Measurements from ENCODE around the gene HEXB. TPM values are rescaled to one million over a fixed set of nuclear protein-coding genes. Genes with fewer than 3 reads are reported as not detected.
"Not testable (repeated sequence)": the region's sequence is repeated elsewhere in the genome, so short reads cannot be mapped to it uniquely, and the experiment has no call there.

Gene HEXB
- total RNA-seq, 1 experiment from 2014 or later = 209 TPM

DNA sequence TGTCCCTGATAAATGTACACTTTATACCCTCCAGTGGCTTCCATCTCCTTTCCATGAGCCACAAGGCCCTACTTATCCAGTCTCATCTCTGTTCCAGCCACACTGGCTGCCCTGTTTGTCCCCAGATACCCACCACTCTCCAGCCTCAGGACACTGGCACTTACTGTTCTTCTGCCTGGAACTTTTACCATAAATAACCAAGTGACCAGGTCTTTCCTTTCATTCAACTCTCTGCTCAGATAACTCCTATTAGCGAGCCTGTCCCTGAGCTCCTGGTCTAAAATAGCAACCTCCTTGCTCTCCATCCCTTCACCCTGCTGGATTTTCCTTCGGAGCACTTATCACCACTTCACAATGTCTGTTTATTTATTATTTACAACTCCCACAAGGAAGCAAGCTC is 27.9 kb upstream of the HEXB start:
- no peak for DNase-seq (ENCODE audit: low read depth)

DNA sequence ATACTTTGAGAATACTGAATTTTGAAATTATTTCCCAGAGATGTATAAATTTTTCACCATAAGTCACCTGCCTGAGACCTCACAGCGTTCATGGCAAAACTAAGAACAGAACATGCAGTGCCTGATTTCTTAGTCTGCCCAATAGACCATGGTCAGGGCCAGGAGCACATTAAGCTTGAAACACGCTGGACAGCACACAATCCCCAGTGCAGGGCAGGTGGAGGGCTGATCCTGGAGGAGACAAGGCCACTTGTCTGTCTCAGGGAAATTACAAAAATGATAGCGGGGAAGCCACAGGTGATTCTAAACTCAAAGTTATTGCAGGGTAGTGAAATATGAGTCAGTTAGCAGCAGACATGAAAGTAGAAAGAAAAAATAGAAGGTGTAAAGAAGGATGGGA is 25.9 kb upstream of the HEXB start:
- DNase-seq (ENCODE audit: low read depth) = no peak

DNA sequence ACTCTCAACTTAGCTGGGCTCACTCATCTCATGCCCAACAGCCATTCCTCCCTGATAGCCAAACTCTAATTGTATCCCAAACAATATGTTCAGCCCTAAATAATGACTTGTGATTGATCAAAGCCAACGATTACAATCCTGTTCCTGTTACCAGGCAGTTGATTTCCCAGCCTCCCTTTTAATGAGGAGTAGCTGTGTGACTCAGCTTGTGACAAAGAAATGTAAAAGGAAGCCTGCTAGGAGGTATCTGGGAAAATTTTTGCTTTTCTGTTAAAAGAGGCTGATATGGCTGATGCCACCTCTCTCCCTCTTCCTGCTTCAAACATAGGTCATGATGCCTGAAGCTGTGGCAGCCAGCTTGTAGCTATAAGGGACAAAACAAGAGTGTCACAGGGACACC is 24.9 kb upstream of the HEXB start:
- DNase-seq (ENCODE audit: low read depth) = peak; percentile 34

DNA sequence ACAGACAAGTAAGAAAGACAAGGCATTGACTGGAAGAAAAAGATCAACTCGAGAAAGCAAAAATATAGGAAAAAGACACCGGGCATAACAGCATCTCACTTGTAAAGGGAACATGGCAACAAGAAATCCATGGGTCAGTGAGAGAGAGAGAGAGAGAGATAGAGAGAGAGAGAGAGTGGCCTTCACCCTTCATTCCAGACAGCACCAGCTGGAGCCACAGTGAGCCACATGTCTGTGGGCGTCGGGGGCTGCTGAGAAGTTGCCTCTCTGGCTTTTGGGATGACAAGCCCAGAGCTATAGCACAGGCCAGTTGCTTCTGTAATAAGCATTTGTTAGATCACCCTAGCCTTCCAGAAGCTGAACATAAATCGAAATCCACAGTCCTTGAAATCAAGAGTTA is 24.2 kb upstream of the HEXB start:
- DNase-seq (ENCODE audit: low read depth) = peak; percentile 62

DNA sequence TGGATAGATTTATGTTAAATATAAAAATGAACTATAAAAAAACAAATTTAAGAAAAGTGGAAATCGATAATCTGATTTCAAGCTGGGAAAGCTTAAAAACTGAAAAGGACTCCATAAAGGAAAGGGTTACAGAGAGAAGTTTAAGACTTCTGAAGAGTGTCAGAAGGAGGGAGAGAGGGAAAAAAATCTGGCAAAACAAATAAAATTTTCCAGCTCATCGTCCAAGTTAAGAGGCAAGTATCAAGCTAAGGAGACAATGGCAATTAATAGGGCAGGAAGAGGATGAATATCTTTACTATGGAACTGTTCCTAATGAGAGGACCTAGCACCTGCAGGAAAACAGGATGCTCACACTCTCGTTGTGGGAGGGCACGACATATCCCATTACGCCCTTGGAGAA is 20.5 kb upstream of the HEXB start:
- no peak for DNase-seq (ENCODE audit: low read depth)

DNA sequence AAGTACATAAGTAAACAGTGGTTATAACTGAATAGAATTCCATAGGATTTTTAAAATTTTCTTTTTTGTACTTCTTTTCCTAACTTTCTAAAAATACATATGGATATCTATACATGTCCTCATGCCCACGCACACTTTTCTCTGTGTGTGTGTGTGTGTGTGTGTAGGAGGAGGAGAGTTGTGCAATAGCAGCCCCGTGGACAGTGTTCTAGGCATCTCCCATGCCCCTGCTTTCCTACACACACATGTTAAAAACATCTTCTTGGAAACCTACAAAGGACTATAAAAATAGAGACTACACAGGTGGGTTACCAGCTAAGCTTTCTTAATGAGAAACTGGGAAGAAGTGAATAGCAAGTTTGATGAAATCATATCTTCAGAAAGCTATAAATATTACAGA is 19.8 kb upstream of the HEXB start:
- no peak for DNase-seq (ENCODE audit: low read depth)

DNA sequence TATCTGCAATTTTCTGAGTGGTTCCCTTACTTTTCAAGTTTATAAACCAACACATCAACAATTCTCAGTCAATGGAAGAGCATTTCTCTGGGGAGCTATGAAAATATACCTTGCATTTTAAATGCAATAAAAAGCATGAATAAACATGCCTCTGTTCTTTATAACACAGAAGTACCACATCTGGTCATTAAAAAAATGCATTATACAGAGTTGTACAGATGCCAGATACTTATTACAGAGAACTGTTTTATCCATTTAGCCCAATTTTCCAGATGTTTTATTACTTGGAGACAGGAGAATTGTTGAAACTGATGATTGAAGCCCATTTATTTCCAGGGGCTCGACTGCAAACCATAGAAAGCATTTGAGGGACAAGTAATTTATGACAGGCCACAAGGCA is 19.2 kb upstream of the HEXB start:
- DNase-seq (ENCODE audit: low read depth) = no peak

DNA sequence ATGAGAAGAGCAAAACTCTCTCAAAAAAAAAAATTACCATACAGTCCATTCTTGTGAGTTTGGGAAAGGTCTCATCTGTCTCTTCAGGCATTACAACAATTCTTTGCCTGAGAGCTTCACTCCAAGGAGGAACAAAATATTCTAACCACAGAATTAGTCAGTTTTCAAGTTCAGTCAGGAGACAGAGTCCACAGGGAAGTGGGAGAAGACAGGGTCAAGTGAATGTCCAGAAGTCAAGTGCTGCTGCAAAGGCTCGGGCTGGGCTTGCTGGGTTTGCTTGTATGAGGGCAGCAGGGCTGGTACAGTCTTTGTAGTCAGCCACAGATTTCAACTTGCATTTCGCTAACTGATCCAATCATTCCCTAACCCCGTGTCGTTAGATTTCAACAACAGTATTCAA is 17.6 kb upstream of the HEXB start:
- DNase-seq (ENCODE audit: low read depth) = peak; percentile 79

DNA sequence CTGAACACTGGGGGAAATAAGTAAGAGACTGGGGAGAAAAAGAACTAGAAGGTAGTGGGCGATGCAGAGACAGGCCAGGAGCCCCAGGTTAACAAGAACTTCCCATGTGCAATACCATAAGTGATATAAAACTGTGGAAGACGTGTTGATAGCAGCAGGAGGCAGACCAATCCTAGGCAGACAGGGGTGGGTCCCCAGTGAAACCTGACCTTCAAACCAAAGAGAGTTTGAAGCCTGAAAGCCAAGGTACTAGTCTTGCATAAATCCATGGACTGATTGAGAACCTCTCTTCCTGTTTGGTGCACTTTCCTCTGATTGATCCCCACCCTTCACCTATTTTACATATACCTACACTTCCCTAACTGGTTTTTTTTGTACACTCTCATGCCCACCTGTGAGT is 15.2 kb upstream of the HEXB start:
- no peak for DNase-seq (ENCODE audit: low read depth)

DNA sequence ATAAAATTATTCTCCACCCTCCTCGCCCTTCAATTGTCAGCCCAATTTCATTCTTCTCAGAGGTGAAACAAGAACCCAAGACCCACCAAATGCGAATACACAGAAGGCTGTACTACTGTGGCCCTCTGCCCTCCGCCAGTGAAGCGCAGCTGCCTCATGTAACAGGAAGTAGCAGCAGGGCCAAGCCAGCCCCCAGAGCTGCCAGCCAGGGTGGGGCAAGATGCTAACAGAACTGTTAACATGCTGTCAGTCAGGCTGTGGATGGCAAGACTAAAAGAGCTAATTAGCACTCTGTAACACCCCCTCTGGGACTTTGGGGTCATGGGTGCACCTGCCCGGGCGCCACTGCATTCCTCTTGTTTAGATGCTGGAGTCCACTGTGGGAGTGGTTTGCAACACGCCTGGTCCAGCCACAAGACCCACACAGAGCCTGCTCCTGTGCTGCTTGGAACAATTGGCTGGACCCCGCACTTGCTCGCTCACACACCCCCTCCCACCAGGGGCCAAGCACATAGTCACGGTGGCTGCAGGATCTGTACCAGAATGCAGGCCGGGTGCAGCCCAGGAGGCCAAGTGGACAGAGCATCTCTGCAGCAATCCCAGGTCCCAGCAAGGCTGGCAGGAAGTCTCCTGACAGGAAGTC is 14.5 kb upstream of the HEXB start:
- no peak for DNase-seq (ENCODE audit: low read depth)

DNA sequence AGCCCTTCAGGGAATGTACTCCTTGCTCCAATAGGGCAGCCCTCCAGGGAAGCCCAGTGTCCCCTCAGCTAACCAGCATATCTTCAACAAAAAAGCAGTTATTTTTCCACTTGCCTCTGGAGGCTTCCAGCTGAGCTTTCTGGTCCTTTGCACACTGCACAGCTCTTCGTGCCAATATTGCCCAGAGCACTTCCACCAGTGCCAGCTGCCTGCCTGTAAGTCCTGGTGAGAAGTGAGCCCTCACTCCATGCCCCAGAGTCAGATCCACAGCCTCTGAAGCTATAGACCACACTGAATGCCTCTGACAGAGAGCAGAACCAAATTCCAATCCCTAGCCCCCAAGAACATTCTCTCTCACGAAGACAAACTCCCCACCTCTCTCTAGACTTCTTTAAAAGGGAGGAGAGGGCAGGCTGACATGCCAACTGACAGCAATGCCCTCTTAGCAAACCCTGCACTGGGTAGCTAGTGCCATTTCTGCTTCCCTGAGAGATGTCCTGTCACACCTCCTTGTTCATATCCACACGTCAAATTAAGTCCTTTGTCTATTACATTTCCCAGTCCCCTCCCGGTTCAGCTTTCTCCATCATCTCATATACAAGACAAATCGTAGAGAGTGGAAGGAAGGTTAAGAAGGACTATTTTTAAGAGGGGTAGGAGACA is 12.7 kb upstream of the HEXB start:
- no peak for DNase-seq (ENCODE audit: low read depth)

DNA sequence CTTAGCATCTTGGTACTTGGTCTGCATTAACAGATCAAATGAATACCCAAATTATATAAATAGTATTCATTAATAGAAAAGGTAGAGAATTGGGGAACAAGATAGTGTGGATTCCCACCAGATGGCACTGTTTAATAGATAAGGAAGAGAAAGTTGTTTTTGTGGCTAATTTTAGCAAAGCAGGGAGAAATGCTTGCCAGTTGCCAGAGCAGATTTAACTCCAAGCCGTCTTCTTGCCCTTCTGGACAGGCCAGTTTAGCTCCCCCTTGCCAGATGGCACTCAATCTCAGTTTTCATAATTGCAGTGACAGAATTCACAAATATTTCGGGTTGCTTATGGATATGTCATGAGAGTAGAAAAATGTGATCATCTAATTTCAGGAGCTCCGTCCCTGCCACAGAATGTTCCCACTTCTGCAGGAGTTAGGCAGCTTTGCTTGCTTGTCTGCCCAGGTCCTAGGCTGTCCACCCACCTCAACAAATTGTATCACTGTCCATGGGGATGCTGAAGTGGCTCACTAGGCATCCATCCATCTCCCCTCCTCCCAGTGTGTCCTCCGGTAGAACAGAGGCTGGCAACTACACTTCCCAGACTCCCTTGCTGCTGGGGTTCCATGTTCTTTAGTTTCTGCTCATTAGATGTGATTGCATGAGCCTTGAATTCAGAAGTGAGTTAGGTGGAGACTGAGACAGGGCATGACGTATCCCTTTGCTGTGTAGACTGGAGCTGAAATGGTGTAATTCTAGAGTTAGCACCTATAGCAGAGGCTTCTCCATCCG is 11.8 kb upstream of the HEXB start:
- DNase-seq (ENCODE audit: low read depth) = peak; percentile 67

DNA sequence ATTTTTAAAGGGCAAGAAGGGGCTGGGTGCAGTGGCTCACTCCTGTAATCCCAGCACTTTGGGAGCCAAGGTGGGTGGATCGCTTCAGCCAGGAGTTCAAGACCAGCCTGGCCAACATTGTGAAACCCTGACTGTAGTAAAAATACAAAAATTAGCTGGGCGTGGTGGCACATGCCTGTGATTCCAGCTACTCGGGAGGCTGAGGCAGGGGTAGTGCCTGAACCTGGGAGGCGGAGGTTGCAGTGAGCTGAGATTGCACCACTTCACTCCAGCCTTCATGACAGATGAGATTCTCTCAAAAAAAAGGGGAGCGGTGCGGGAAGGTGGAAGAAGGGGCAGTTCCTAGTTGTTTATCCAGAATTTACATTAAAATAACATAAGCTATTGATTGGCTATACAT is 8.6 kb upstream of the HEXB start:
- not testable (repeated sequence) for DNase-seq (ENCODE audit: low read depth)

DNA sequence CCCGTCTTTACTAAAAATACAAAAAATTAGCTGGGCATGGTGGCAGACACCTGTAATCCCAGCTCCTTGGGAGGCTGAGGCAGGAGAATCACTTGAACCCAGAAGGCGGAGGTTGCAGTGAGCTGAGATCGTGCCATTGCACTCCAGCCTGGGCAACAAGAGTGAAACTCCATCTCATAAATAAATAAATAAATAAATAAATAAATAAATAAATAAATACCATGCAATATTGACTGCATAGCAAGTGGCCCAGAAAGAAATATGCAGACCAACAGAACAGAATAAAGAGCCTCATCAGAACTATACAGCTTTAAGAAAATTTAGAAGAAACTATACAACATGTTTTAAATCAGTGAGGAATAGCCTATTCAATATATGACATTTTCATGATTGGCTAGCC is 6.9 kb upstream of the HEXB start:
- DNase-seq (ENCODE audit: low read depth) = not testable (repeated sequence)

DNA sequence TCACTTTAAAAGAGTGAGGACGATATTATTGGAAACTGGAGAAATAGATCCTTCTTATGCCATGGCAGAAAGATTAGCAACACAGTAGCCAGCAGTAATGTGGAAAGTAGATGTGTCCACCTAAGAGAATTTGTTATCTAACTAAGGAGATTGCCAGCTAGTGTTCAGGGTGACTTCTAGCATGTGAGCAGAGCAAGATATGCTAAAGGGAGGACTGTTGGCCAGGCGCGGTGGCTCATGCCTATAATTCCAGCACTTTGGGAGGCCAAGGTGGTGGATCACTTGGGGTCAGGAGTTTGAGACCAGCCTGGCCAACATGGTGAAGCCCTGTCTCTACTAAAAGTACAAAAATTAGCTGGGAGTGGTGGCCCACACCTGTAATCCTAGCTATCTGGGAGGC is 5.7 kb upstream of the HEXB start:
- DNase-seq (ENCODE audit: low read depth) = not testable (repeated sequence)

DNA sequence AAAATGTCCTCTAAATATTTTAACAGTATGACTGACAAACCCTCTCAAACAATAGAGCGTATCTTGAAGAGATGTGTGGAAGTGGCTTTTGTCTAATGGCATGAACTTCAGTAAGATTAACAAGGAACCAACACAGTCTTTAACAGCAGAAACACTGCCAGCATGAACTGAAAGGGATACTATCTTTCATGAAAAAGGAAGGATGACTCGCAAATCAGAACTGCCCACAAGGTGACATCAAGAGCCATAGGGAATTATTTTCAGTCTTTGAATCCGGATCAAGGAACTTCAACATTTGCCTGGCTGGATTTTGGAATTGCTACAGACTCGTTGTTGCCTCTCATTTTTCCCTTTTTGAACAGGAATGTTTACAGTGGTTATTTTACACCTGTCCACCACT is 5.1 kb upstream of the HEXB start:
- DNase-seq (ENCODE audit: low read depth) = peak; percentile 49

DNA sequence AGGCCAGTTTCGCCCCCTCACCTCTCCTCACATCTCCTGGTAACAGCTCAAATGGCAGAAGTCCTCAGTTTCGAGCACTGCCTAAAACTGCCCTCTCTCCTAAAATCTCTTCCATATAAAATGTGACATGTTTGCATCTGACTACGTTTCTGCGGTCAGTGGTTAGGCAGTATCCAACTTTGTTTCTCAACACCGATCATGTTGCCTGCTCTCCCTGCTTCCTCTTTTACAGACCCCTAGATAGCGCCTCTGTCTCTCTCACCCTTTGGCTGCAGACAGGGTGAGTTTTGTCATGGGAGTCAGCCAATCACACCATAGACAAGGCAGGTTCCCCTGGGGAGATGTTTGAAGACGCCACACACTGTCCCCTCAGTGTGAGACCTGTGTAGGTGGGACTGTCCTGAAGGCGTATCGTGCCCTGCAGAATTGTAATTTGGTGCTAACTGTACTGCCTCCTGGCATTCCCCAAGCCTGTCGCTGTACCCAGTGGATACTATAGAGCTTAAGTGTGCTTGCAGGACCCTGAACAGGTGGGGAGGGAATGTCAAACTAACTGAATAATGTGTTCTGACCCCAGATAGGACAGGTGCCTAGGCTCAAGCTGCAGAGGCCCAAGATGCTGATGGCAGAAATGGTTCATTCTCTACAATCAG is 1.1 kb downstream of the HEXB start:
- peak; percentile 24 for DNase-seq (ENCODE audit: low read depth)

DNA sequence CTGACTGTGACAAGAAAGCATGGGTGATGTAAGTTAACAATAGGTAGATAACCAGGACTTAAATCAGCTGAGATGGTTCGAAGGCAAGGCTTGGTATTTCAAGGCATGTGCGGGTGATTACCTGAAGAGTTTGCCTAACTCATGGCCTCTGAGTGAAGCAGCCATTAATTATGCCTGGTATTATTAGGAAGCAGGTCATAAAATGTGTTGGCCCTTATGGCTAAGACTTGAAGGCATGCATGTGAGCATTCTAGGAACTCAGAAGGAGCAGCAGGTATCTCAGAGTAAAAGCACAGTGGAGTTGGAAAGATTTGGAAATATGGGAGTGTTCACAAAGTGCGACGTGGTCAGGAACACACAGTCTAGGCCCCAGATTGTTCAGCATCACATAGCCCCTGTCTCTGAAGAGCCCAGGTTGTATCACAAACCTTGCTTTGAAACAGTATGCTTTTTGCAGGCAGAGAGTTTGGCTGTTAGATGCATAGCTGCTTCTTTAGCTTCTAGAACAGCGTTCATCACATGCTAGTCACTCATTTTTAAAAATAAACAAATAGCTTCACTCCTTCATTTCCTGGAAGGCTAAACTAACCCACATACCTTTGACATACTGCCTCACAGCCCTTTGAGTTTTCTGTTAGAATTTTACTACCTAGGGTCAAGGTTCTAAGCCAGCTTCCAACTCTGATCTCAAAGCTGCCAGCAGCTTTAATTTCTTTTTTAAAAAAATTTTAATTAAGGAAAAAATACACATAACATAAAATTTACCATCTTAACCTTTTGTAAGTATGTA is 2.1 kb downstream of the HEXB start:
- no peak for DNase-seq (ENCODE audit: low read depth)

DNA sequence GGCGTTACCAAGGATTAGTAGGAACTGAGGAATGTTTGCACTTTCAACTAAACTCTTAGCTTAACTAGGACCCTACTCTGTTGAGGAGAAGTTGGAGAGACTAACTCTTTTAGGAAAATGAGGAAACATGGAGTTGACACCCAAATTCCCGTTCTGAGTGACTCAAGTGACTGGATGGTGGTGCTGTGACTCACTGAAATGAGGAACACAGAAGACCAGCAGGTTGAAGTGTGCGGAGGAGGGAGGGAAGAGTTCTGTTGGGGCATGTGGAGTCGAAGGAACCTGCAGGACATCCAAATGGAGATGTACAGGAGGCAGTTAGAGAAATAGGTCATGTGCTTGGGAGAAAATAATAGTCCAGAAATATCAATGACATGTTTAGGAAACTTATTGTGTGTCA is 8.2 kb downstream of the HEXB start:
- no peak for DNase-seq (ENCODE audit: low read depth)

DNA sequence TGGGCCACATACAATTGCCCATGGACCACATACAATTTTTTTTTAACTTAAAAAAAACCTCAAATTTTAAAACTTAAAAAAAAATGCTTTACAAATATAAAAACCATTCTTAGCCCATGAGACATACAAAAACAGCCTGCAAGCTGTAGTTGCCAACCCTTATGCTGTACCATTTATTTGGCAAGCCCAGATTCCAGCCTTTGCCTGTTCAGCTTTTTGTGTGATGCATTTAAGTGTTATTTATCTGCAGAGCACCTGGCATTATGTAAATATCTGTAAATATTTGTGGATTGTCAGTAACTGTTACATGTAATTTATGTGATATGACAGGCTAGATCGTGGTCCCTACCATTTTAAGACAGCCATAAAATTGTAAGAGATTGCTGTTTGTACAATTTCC is 32.6 kb downstream of the HEXB start:
- DNase-seq (ENCODE audit: low read depth) = no peak

DNA sequence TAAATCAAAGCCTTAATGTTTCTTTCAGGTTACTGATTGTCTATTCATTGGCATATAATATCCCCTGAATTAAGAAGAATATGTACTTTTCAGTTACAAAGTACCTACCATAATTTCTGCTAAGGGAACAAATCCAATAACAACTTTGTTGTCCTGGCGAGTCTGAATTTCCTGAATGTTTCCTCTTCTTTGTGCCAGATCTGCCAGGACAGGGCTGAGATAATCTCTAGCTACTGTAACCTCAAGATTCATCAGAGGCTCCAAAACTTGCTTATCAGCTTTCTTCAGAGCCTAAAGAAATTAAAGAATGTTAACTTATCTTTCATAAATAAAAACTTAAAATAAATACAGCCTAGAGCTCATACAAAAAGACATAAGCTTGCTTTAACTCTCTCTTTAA is 37.2 kb downstream of the HEXB start:
- DNase-seq (ENCODE audit: low read depth) = no peak

DNA sequence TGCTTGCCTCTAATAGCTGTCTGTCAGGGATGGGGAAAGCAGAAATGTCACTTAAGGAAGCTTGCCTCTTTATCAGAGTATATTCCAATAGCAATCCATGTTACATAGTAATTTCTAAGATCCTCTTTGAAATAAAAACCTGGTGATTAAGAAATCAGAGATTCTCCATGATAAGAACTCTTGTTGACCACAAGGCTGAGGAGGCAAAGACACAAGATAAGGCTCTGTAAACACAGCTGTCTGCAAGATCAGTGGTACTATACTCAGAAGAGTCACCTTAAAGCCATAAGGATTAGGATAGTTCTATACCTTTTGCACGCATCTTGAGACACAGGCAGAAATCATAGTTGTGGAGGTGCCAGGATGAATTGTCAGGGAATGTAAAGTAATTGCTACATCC is 40.3 kb downstream of the HEXB start:
- DNase-seq (ENCODE audit: low read depth) = no peak

Measured in LHCN-M2 (cell line).